Effector memory CD4-positive, alpha-beta T cell (primary cell): Measurements from ENCODE around the gene ACADVL.
A peak's percentile ranks its signal among the peaks of the same experiment; 100 is the strongest.

Experiments
- DNase-seq, 3 donors: peaks; one replicate each; pipeline ENCODE4 v3.0.0-alpha.2; 2020
- H3K27ac ChIP-seq: 2 replicates; pipeline ENCODE4 v1.7.0; 2013; ENCODE audit warnings: mild to moderate bottlenecking, low read length, moderate library complexity; ENCODE audit not compliant: insufficient read depth, poor library complexity, severe bottlenecking
- H3K27me3 ChIP-seq: replicated peaks from 2 replicates; pipeline ENCODE4 v1.7.0; 2013; ENCODE audit warnings: mild to moderate bottlenecking, low read length; ENCODE audit not compliant: insufficient read depth, control insufficient read depth, poor library complexity, severe bottlenecking
- H3K36me3 ChIP-seq: 2 replicates; pipeline ENCODE4 v1.7.0; 2013; ENCODE audit warnings: mild to moderate bottlenecking, low read length, moderate library complexity; ENCODE audit not compliant: control insufficient read depth, insufficient read depth
- H3K4me1 ChIP-seq: 2 replicates; pipeline ENCODE4 v1.7.0; 2013; ENCODE audit warnings: low read length, mild to moderate bottlenecking; ENCODE audit not compliant: control insufficient read depth, insufficient read depth, poor library complexity, severe bottlenecking
- H3K4me3 ChIP-seq: 2 replicates; pipeline ENCODE4 v1.7.0; 2013; ENCODE audit warnings: low read length, low read depth, mild to moderate bottlenecking; ENCODE audit not compliant: insufficient read depth, poor library complexity, severe bottlenecking
- H3K9me3 ChIP-seq: 2 replicates; pipeline ENCODE4 v1.7.0; 2013; ENCODE audit warnings: mild to moderate bottlenecking, low read length, moderate library complexity; ENCODE audit not compliant: control insufficient read depth

ACADVL gene

GRCh38 chr17:7224110-7224509 lies 4.4 kb downstream of the ACADVL start:
- DNase-seq: no peak
- H3K27ac ChIP-seq: no peak overlapping the region
- peaks cover 17% of the 10 kb centered on the region for H3K4me1 ChIP-seq
- no peaks in the 10 kb centered on the region for H3K27me3 ChIP-seq
- H3K9me3 ChIP-seq: no peaks in the 10 kb centered on the region
- H3K36me3 ChIP-seq: peaks cover 60% of the 10 kb centered on the region
- H3K4me3 ChIP-seq: no peak overlapping the region

GRCh38 chr17:7224661-7225111 lies 4.9 kb downstream of the ACADVL start:
- Histone ChIP-seq H3K27ac (no peak overlapping the region), H3K4me3 (no peak overlapping the region), H3K36me3 (peaks cover 65% of the 10 kb centered on the region), H3K9me3 (no peaks in the 10 kb centered on the region), H3K4me1 (peaks cover 11% of the 10 kb centered on the region), H3K27me3 (no peaks in the 10 kb centered on the region)
- DNase-seq: no peak

- Histone ChIP-seq H3K4me1 (peaks cover under 1% of the 10 kb centered on the region), H3K4me3 (no peak overlapping the region), H3K36me3 (peaks cover 73% of the 10 kb centered on the region), H3K9me3 (no peaks in the 10 kb centered on the region), H3K27me3 (no peaks in the 10 kb centered on the region), H3K27ac (no peak overlapping the region)
- DNase-seq: no peak
Measured at GRCh38 chr17:7225711-7226331, 6.1 kb downstream of the ACADVL start.

- no peak overlapping the region for H3K27ac ChIP-seq
- H3K27me3 ChIP-seq: no peaks in the 10 kb centered on the region
- no peaks in the 10 kb centered on the region for H3K9me3 ChIP-seq
- H3K4me1 ChIP-seq: no peaks in the 10 kb centered on the region
- no peak for DNase-seq
- H3K4me3 ChIP-seq: no peak overlapping the region
- peaks cover 71% of the 10 kb centered on the region for H3K36me3 ChIP-seq
Measured at GRCh38 chr17:7226721-7227710, 7.3 kb downstream of the ACADVL start.

GRCh38 chr17:7228920-7229319 lies 9.2 kb downstream of the ACADVL start:
- Histone ChIP-seq H3K4me3 (no peak overlapping the region), H3K4me1 (peaks cover 5% of the 10 kb centered on the region), H3K36me3 (peaks cover 54% of the 10 kb centered on the region), H3K27me3 (no peaks in the 10 kb centered on the region), H3K9me3 (no peaks in the 10 kb centered on the region), H3K27ac (no peak overlapping the region)
- no peak for DNase-seq

- Histone ChIP-seq H3K36me3 (peaks cover 50% of the 10 kb centered on the region), H3K4me1 (peaks cover 6% of the 10 kb centered on the region)
Measured at GRCh38 chr17:7229504-7229903, 9.8 kb downstream of the ACADVL start.

GRCh38 chr17:7232114-7232513 lies 12.4 kb downstream of the ACADVL start:
- H3K36me3 ChIP-seq: peaks cover 42% of the 10 kb centered on the region
- peaks cover 14% of the 10 kb centered on the region for H3K4me1 ChIP-seq
- DNase-seq: no peak
- no peaks in the 10 kb centered on the region for H3K27me3 ChIP-seq
- no peak overlapping the region for H3K4me3 ChIP-seq
- no peak overlapping the region for H3K27ac ChIP-seq
- no peaks in the 10 kb centered on the region for H3K9me3 ChIP-seq

More at GRCh38 chr17:7229504-7229903, 9.8 kb downstream of the ACADVL start:
- H3K27me3 ChIP-seq: no peaks in the 10 kb centered on the region
- DNase-seq: no peak
- no peak overlapping the region for H3K4me3 ChIP-seq
- H3K27ac ChIP-seq: no peak overlapping the region
- no peaks in the 10 kb centered on the region for H3K9me3 ChIP-seq

- Histone ChIP-seq H3K4me1 (peaks cover 21% of the 10 kb centered on the region), H3K4me3 (peak overlapping the region; percentile 76), H3K36me3 (peaks cover 32% of the 10 kb centered on the region), H3K9me3 (no peaks in the 10 kb centered on the region), H3K27me3 (no peaks in the 10 kb centered on the region), H3K27ac (peak overlapping the region; percentile 78)
- no peak for DNase-seq
Measured at GRCh38 chr17:7233701-7234082, 14.0 kb downstream of the ACADVL start.

GRCh38 chr17:7234083-7234951 lies 14.6 kb downstream of the ACADVL start, which contains the start of gene DVL2:
TSS of gene DVL2 (minus strand) at chr17:7234517. CDS start at chr17:7234262, 255 bp downstream.
- peak; percentile 89 to 95 (median 90) for DNase-seq
- Histone ChIP-seq H3K4me3 (peak within 1 kb of the TSS; percentile 76), H3K27ac (peak within 1 kb of the TSS; percentile 78), H3K4me1 (peaks cover 21% of the 10 kb centered on the region), H3K27me3 (no peaks in the 10 kb centered on the region), H3K36me3 (peaks cover 25% of the 10 kb centered on the region), H3K9me3 (no peaks in the 10 kb centered on the region)
